ENCODE data around the gene ACYP2.

DNA sequence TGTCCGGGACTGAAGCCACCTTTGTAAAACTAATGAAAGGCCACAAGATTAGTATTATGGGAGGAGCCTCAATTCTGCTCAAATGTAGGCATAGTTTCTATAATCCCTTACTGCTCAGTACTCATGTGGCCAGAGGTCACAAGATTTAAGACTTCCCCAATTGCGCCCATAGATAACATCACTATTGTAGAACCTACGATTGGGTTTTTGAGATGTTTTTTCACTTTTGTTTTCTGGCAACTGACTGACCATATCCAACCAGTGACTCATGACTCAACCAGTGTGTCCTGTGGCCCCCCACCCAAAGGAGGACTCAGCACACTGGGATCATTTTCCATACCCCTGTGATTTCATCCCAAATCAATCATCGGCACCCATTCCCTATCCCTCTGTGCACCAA is 155.8 kb downstream of the ACYP2 start:
- no peak for TF ChIP-seq POLR2A (IDR thresholded peaks at IDR 0.05; ENCODE audit: extremely low read depth, insufficient read length)
- TF ChIP-seq, protein P1, sequence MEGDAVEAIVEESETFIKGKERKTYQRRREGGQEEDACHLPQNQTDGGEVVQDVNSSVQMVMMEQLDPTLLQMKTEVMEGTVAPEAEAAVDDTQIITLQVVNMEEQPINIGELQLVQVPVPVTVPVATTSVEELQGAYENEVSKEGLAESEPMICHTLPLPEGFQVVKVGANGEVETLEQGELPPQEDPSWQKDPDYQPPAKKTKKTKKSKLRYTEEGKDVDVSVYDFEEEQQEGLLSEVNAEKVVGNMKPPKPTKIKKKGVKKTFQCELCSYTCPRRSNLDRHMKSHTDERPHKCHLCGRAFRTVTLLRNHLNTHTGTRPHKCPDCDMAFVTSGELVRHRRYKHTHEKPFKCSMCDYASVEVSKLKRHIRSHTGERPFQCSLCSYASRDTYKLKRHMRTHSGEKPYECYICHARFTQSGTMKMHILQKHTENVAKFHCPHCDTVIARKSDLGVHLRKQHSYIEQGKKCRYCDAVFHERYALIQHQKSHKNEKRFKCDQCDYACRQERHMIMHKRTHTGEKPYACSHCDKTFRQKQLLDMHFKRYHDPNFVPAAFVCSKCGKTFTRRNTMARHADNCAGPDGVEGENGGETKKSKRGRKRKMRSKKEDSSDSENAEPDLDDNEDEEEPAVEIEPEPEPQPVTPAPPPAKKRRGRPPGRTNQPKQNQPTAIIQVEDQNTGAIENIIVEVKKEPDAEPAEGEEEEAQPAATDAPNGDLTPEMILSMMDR (IDR thresholded peaks at IDR 0.05; ENCODE audit: low read depth, low read length), result no peak

Measured in NB4 (cell line).